GM23338 (cell line): ENCODE measurements around the gene KSR2. TPM values are rescaled to one million over a fixed set of nuclear protein-coding genes. Genes with fewer than 3 reads are reported as not detected.

Experiments used
- ATAC-seq: fragments of 200-7000 bp; cut with Tn5 transposase; 3 replicates; pipeline ENCODE4 v1.9.1; 2020
- DNase-seq: peaks from one replicate; pipeline ENCODE4 v3.0.0-alpha.2; 2015; ENCODE audit warnings: low spot score
- H2AFZ ChIP-seq: fragments of 200-600 bp; sonication (generic); 2 replicates; pipeline ENCODE4 v1.8.0; 2016; ENCODE audit warnings: antibody characterized with exemption, mild to moderate bottlenecking, moderate library complexity
- H3F3A ChIP-seq: fragments of 200-600 bp; sonication (generic); replicated peaks from 2 replicates; pipeline ENCODE4 v1.8.0; 2017; ENCODE audit warnings: antibody characterized with exemption, mixed run types, low read depth
- H3K27ac ChIP-seq: fragments of 200-600 bp; sonication (generic); 2 replicates; pipeline ENCODE4 v1.6.1; 2016; ENCODE audit warnings: low read depth
- H3K27me3 ChIP-seq: fragments of 200-600 bp; sonication (generic); 2 replicates; pipeline ENCODE4 v1.8.0; 2016; ENCODE audit warnings: mild to moderate bottlenecking, mixed run types, moderate library complexity; ENCODE audit not compliant: insufficient read depth
- H3K36me3 ChIP-seq: fragments of 200-600 bp; sonication (generic); 2 replicates; pipeline ENCODE4 v1.8.0; 2016; ENCODE audit warnings: mild to moderate bottlenecking; ENCODE audit not compliant: insufficient read depth
- H3K4me1 ChIP-seq: fragments of 200-600 bp; sonication (generic); 2 replicates; pipeline ENCODE4 v1.8.0; 2016; ENCODE audit warnings: mild to moderate bottlenecking, moderate library complexity; ENCODE audit not compliant: insufficient read depth
- H3K4me2 ChIP-seq: fragments of 200-600 bp; sonication (generic); 2 replicates; pipeline ENCODE4 v1.7.1; 2017; ENCODE audit warnings: mixed run types
- H3K4me3 ChIP-seq: fragments of 200-600 bp; sonication (generic); 2 replicates; pipeline ENCODE4 v1.6.1; 2016; ENCODE audit warnings: mixed run types
- H3K79me2 ChIP-seq: fragments of 200-600 bp; sonication (generic); replicated peaks from 2 replicates; pipeline ENCODE4 v1.8.0; 2017; ENCODE audit warnings: mild to moderate bottlenecking; ENCODE audit not compliant: insufficient read depth
- H3K9me2 ChIP-seq: fragments of 200-600 bp; sonication (generic); 2 replicates; pipeline ENCODE4 v1.8.0; 2017; ENCODE audit not compliant: insufficient read depth
- H4K20me1 ChIP-seq: fragments of 200-600 bp; sonication (generic); replicated peaks from 2 replicates; pipeline ENCODE4 v1.8.0; 2017; ENCODE audit warnings: mild to moderate bottlenecking; ENCODE audit not compliant: insufficient read depth
- H3K27ac Mint-ChIP-seq: 2 replicates; pipeline ENCODE4 v1.8.0; 2020; ENCODE audit warnings: inconsistent platforms, mild to moderate bottlenecking, moderate library complexity, mixed read lengths
- H3K27me3 Mint-ChIP-seq: 3 replicates; pipeline ENCODE4 v1.8.0; 2022; ENCODE audit warnings: low read depth, mild to moderate bottlenecking, moderate library complexity, mixed read lengths, inconsistent platforms; ENCODE audit not compliant: insufficient read depth, poor library complexity
- H3K36me3 Mint-ChIP-seq: 3 replicates; pipeline ENCODE4 v1.8.0; 2021; ENCODE audit warnings: low read depth, mild to moderate bottlenecking, inconsistent platforms, moderate library complexity, mixed read lengths
- H3K4me1 Mint-ChIP-seq: 3 replicates; pipeline ENCODE4 v1.8.0; 2020; ENCODE audit warnings: mild to moderate bottlenecking, inconsistent platforms, mixed read lengths
- H3K4me3 Mint-ChIP-seq: 3 replicates; pipeline ENCODE4 v1.8.0; 2021; ENCODE audit warnings: moderate library complexity, mild to moderate bottlenecking, inconsistent platforms, mixed read lengths
- H3K9me3 Mint-ChIP-seq: 3 replicates; pipeline ENCODE4 v1.8.0; 2020; ENCODE audit warnings: moderate library complexity, mild to moderate bottlenecking, inconsistent platforms, mixed read lengths
- CREB1 ChIP-seq: fragments of 250-450 bp; sonication (Bioruptor Pico); IDR thresholded peaks from 2 replicates; pipeline ENCODE4 v1.5.0; 2020; ENCODE audit warnings: low read depth, mild to moderate bottlenecking, moderate library complexity
- CTCF ChIP-seq, 2 experiments: fragments of 200-600 bp in 1 of 2; sonication (generic) in 1 of 2; conservative IDR thresholded peaks; 2 replicates each; pipeline versions ENCODE4 v1.5.1 to v1.6.1; 2016 to 2017; ENCODE audit warnings: antibody characterized with exemption in 2 of 2, low read depth in 2 of 2, mild to moderate bottlenecking in 2 of 2, moderate library complexity in 1 of 2
- ETS1 ChIP-seq: IDR thresholded peaks from 2 replicates; pipeline ENCODE4 v1.6.1; 2016; ENCODE audit warnings: antibody characterized with exemption
- EZH2 ChIP-seq: fragments of 200-600 bp; sonication (generic); IDR thresholded peaks from one replicate; pipeline ENCODE4 v1.8.0; 2017; ENCODE audit warnings: antibody characterized with exemption, mild to moderate bottlenecking, low read depth; ENCODE audit not compliant: unreplicated experiment
- EZH2phosphoT487 ChIP-seq: fragments of 200-600 bp; sonication (generic); IDR thresholded peaks from one replicate; pipeline ENCODE4 v1.8.1; 2018; ENCODE audit warnings: antibody characterized with exemption; ENCODE audit not compliant: unreplicated experiment
- JUNB ChIP-seq: IDR thresholded peaks from one replicate; pipeline ENCODE4 v1.6.1; 2016; ENCODE audit warnings: antibody characterized with exemption; ENCODE audit not compliant: unreplicated experiment
- NANOG ChIP-seq: IDR thresholded peaks from 2 replicates; pipeline ENCODE4 v1.6.1; 2016; ENCODE audit warnings: antibody characterized with exemption, borderline replicate concordance
- POLR2AphosphoS5 ChIP-seq: IDR thresholded peaks from 2 replicates; pipeline ENCODE4 v1.6.1; 2016; ENCODE audit warnings: antibody characterized with exemption, low read depth
- REST ChIP-seq: IDR thresholded peaks from one replicate; pipeline ENCODE4 v1.6.1; 2018; ENCODE audit warnings: antibody characterized with exemption; ENCODE audit not compliant: unreplicated experiment
- STAT1 ChIP-seq: IDR thresholded peaks from one replicate; pipeline ENCODE4 v1.6.1; 2016; ENCODE audit warnings: antibody characterized with exemption; ENCODE audit not compliant: unreplicated experiment
- ZNF114 ChIP-seq: fragments of 250-450 bp; sonication (Bioruptor Pico); IDR thresholded peaks from 2 replicates; pipeline ENCODE4 v1.5.0; 2020; ENCODE audit warnings: mild to moderate bottlenecking, moderate library complexity
- ZNF331 ChIP-seq: fragments of 250-450 bp; sonication (Bioruptor Pico); IDR thresholded peaks from 2 replicates; pipeline ENCODE4 v1.5.0; 2020; ENCODE audit warnings: low read depth, mild to moderate bottlenecking, moderate library complexity
- ZNF462 ChIP-seq: fragments of 250-450 bp; sonication (Bioruptor Pico); IDR thresholded peaks from 2 replicates; pipeline ENCODE4 v1.5.0; 2020; ENCODE audit warnings: mild to moderate bottlenecking, moderate library complexity
- polyA plus RNA-seq: library from polyadenylated mRNA; unstranded; fragments of >200 nt; fragmentation: Nextera tagmentation; extraction: Ambion mirVana; gene quantifications from 2 replicates; pipeline ENCODE4 v1.2.1, GENCODE V29; 2016
- total RNA-seq: library from RNA; depleted of rRNA; stranded (reverse); fragments of >200 nt; shearing (Covaris generic); gene quantifications from 2 replicates; pipeline ENCODE4 v1.2.3, GENCODE V29; 2014

Gene KSR2
- total and polyA plus RNA-seq, 2 experiments from 2014 or later, result 1.1 to 2.7 TPM

- ATAC-seq (no peak), DNase-seq (no peak)
- Histone ChIP-seq H3K36me3 (no peaks in the 10 kb centered on the region), H3K27ac (no peak overlapping the region), H3K27me3 (no peaks in the 10 kb centered on the region), H3K4me3 (no peak overlapping the region), H2AFZ (no peak overlapping the region), H3K79me2 (no peaks in the 10 kb centered on the region), H3K9me2 (no peaks in the 10 kb centered on the region), H4K20me1 (no peaks in the 10 kb centered on the region), H3K4me1 (no peaks in the 10 kb centered on the region), H3K4me2 (no peak overlapping the region), H3F3A (no peaks in the 10 kb centered on the region)
- no peaks in the 10 kb centered on the region for H3K27me3 Mint-ChIP-seq
- H3K4me3 Mint-ChIP-seq, result no peak overlapping the region
- TF ChIP-seq ETS1, result no peak
- no peak for TF ChIP-seq EZH2
- TF ChIP-seq ZNF114 (CRISPR knock-in tag), result no peak
- no peak for TF ChIP-seq ZNF331
- no peak for TF ChIP-seq CTCF (conservative IDR thresholded peaks at IDR 0.05; ENCODE audit: low read depth in 2 of 2)
- no peak for TF ChIP-seq STAT1
- TF ChIP-seq NANOG, result no peak
- TF ChIP-seq REST, result no peak
- no peak for TF ChIP-seq EZH2phosphoT487
- no peak for TF ChIP-seq POLR2AphosphoS5
- no peak for TF ChIP-seq ZNF462 (CRISPR knock-in tag)
- no peak for TF ChIP-seq CREB1 (CRISPR knock-in tag)
- TF ChIP-seq JUNB, result no peak
- peaks cover 7% of the 10 kb centered on the region for H3K4me1 Mint-ChIP-seq
- H3K9me3 Mint-ChIP-seq, result no peaks in the 10 kb centered on the region
- no peaks in the 10 kb centered on the region for H3K36me3 Mint-ChIP-seq
- no peak overlapping the region for H3K27ac Mint-ChIP-seq
These were observed 467.5 kb downstream of the KSR2 start for GRCh38 chr12:117501076-117501869.
